HEK293 (cell line): Measurements from ENCODE around the gene APOLD1.

ENCODE experiments used
- CTCF ChIA-PET: fragments of 350-600 bp; formaldehyde crosslinking; extraction: SDS; loops from one replicate; lab custom pipeline; 2021; ENCODE audit warnings: antibody characterized with exemption; lab: Yijun Ruan, JAX
- POLR2A ChIA-PET: fragments of 300-600 bp; formaldehyde crosslinking; extraction: SDS; loops from one replicate; lab custom pipeline; 2020; ENCODE audit warnings: antibody characterized with exemption, inconsistent platforms; lab: Yijun Ruan, JAX
- H3K27ac ChIP-seq: fragments of 200-500 bp; sonication (Bioruptor generic); 2 replicates; pipeline ENCODE4 v1.5.1; 2014; ENCODE audit warnings: low read depth, low read length, control low read depth, inconsistent platforms; ENCODE audit errors: extremely low read depth
- H3K36me3 ChIP-seq, 2 experiments: fragments of 200-500 bp in 1 of 2; sonication (Bioruptor generic) in 1 of 2; 1 replicate in 1 of 2; 2 replicates in 1 of 2; pipeline ENCODE4 v1.5.1; 2014 to 2017; ENCODE audit warnings: inconsistent platforms in 2 of 2, low read length in 2 of 2; ENCODE audit not compliant: control insufficient read depth in 2 of 2, insufficient read depth in 1 of 2
- H3K4me1 ChIP-seq: fragments of 200-500 bp; sonication (Bioruptor generic); 2 replicates; pipeline ENCODE4 v1.5.1; 2014; ENCODE audit warnings: mild to moderate bottlenecking, low read length, inconsistent platforms; ENCODE audit not compliant: control insufficient read depth, insufficient read depth
- H3K4me3 ChIP-seq: 2 replicates; pipeline ENCODE4 v1.5.1; 2011; ENCODE audit warnings: low read depth, mild to moderate bottlenecking, control low read depth, low read length, moderate library complexity
- H3K9me3 ChIP-seq: fragments of 200-500 bp; sonication (Bioruptor generic); 2 replicates; pipeline ENCODE4 v1.5.1; 2014; ENCODE audit warnings: low read depth, low read length, inconsistent platforms; ENCODE audit not compliant: control insufficient read depth, insufficient read depth
- GLIS2 ChIP-seq: fragments of 450-650 bp; formaldehyde crosslinking; IDR thresholded peaks from 2 replicates; pipeline ENCODE4 v1.5.1; 2016; ENCODE audit warnings: missing biosample characterization, missing genetic modification characterization
- KLF8 ChIP-seq: fragments of 450-650 bp; formaldehyde crosslinking; IDR thresholded peaks from 2 replicates; pipeline ENCODE4 v1.5.1; 2016; ENCODE audit warnings: missing biosample characterization, missing genetic modification characterization
- MYNN ChIP-seq: fragments of 450-650 bp; formaldehyde crosslinking; IDR thresholded peaks from 2 replicates; pipeline ENCODE4 v1.5.1; 2016; ENCODE audit warnings: missing biosample characterization, missing genetic modification characterization, borderline replicate concordance
- MZF1 ChIP-seq: fragments of 450-650 bp; formaldehyde crosslinking; IDR thresholded peaks from 2 replicates; pipeline ENCODE4 v1.5.1; 2017; ENCODE audit warnings: missing biosample characterization, missing genetic modification characterization, borderline replicate concordance
- PBX3 ChIP-seq: sonication (generic); formaldehyde crosslinking; IDR thresholded peaks from 2 replicates; pipeline ENCODE4 v1.8.1; 2022; ENCODE audit warnings: mild to moderate bottlenecking, moderate library complexity, missing genetic modification reagents
- PRDM2 ChIP-seq: fragments of 450-650 bp; formaldehyde crosslinking; IDR thresholded peaks from 2 replicates; pipeline ENCODE4 v1.5.1; 2016; ENCODE audit warnings: missing biosample characterization, missing genetic modification characterization, borderline replicate concordance
- RBAK ChIP-seq: fragments of 450-650 bp; formaldehyde crosslinking; IDR thresholded peaks from 2 replicates; pipeline ENCODE4 v1.5.1; 2016; ENCODE audit warnings: missing biosample characterization, missing genetic modification characterization
- ZNF132 ChIP-seq: fragments of 450-650 bp; formaldehyde crosslinking; IDR thresholded peaks from 2 replicates; pipeline ENCODE4 v1.5.1; 2017; ENCODE audit warnings: missing biosample characterization, missing genetic modification characterization, borderline replicate concordance
- ZNF148 ChIP-seq: fragments of 450-650 bp; formaldehyde crosslinking; IDR thresholded peaks from 2 replicates; pipeline ENCODE4 v1.5.0; 2017; ENCODE audit warnings: missing biosample characterization, missing genetic modification characterization, borderline replicate concordance
- ZNF155 ChIP-seq: fragments of 450-650 bp; formaldehyde crosslinking; IDR thresholded peaks from 2 replicates; pipeline ENCODE4 v1.5.1; 2016; ENCODE audit warnings: missing biosample characterization, missing genetic modification characterization
- ZNF626 ChIP-seq: fragments of 450-650 bp; sonication (Bioruptor Pico); formaldehyde crosslinking; IDR thresholded peaks from 2 replicates; pipeline ENCODE4 v1.5.1; 2018; ENCODE audit warnings: missing biosample characterization, missing genetic modification characterization, inconsistent platforms
- ZNF677 ChIP-seq: fragments of 450-650 bp; IDR thresholded peaks from 2 replicates; pipeline ENCODE4 v1.5.0; 2018; ENCODE audit warnings: missing biosample characterization, mild to moderate bottlenecking, missing genetic modification characterization, moderate library complexity
- ZNF776 ChIP-seq: fragments of 450-650 bp; formaldehyde crosslinking; IDR thresholded peaks from 2 replicates; pipeline ENCODE4 v1.5.0; 2017; ENCODE audit warnings: missing biosample characterization, missing genetic modification characterization, borderline replicate concordance

The APOLD1 gene

DNA sequence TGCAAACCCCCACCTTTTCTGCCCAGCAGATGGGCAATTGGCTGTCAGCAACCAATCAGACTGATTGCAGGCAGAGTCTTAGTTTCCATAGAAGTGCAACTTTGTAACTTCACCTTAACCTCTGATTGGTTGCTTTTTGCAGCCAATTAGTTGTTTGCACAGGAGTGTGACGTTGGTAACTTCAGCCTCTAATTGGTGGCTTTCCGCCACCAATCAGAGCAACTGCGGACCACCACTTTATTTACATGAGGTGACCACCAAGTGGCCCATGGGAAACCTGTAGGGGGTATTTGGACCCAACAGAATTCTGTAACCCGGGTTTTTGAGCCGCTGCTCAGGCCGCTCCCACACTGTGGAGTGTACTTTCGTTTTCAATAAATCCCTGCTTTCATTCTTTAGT lies 36.0 kb upstream of the APOLD1 start:
- TF ChIP-seq GLIS2 (tag by site-specific recombination), result no peak
- CTCF ChIA-PET, result no interaction called here
- H3K4me1 ChIP-seq, result peaks cover 24% of the 10 kb centered on the region
- no peak overlapping the region for H3K4me3 ChIP-seq
- POLR2A ChIA-PET, result no interaction called here
- H3K9me3 ChIP-seq, result no peaks in the 10 kb centered on the region
- H3K36me3 ChIP-seq, result no peaks in the 10 kb centered on the region; a peak in 1 of 3 replicates
- no peak overlapping the region for H3K27ac ChIP-seq

DNA sequence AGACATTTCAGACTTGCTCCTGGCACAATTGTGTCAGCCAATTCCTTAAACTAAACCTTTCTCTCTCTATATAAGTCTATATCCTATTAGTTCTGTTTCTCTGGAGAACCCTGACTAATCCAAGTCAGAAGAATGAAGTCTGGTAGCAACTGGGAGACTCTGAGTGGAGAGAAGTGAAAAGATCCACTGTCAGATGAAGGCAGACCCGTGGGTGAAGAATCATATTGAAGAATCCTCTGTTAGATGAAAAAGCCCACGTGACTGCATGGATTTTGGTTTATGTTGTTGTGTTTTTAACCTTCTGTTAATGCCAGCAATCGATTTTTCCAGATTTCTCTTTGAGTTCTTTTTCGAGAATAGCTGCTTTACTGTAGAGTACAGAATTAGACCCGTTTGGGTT lies 29.5 kb upstream of the APOLD1 start:
- TF ChIP-seq ZNF155 (tag by site-specific recombination) (no peak), MZF1 (tag by site-specific recombination) (no peak), ZNF776 (tag by site-specific recombination) (no peak), ZNF677 (no peak), MYNN (tag by site-specific recombination) (no peak), RBAK (tag by site-specific recombination) (no peak), ZNF626 (tag by site-specific recombination) (no peak), ZNF148 (tag by site-specific recombination) (no peak), PBX3 (CRISPR knock-in tag) (no peak), PRDM2 (tag by site-specific recombination) (no peak), KLF8 (no peak), ZNF132 (no peak)
- TF ChIP-seq, all 188 proteins: peak for 0
- no peak overlapping the region for H3K27ac ChIP-seq
- POLR2A ChIA-PET, result interaction anchor here (0.5 kb wide), 1 partner anchor 19 kb away, joined by 3 read pairs; no protein-coding TSS in a partner anchor
- CTCF ChIA-PET, result interaction anchor here (1.1 to 1.8 kb wide), 2 partner anchors 15 to 19 kb away, joined by 5 to 10 read pairs; no protein-coding TSS in a partner anchor
- H3K4me1 ChIP-seq, result no peaks in the 10 kb centered on the region
- no peak overlapping the region for H3K4me3 ChIP-seq
- H3K36me3 ChIP-seq, result no peaks in the 10 kb centered on the region
- no peaks in the 10 kb centered on the region for H3K9me3 ChIP-seq
